Measurements from ENCODE around the gene VWA7.

Gene VWA7

GRCh38 chr6:31722173-31722572 is 55.0 kb downstream of the VWA7 start:
- H3K27ac ChIP-seq (ENCODE audit: low read depth, low read length), result no peak overlapping the region
- peaks cover 1% of the 10 kb centered on the region for H3K36me3 ChIP-seq (ENCODE audit: control insufficient read depth, insufficient read depth, low read length)
- H3K23ac ChIP-seq (ENCODE audit: low read length), result no peak overlapping the region
- no peak overlapping the region for H3K9ac ChIP-seq (ENCODE audit: low read length)
- no peak overlapping the region for H3K4me2 ChIP-seq (ENCODE audit: low read length)
- no peak overlapping the region for H2BK5ac ChIP-seq (ENCODE audit: low read length)
- no peak overlapping the region for H2BK15ac ChIP-seq (replicated peaks; ENCODE audit: low read depth)
- no peak for DNase-seq
- WGBS (ENCODE audit: extremely low coverage, insufficient coverage, low lambda C conversion rate), result no CpG with 5 or more reads among the region's 3 CpGs
- no peaks in the 10 kb centered on the region for H3K27me3 ChIP-seq (ENCODE audit: insufficient read depth, low read length, poor library complexity)
- H4K8ac ChIP-seq (ENCODE audit: low read depth, low read length), result no peak overlapping the region
- no peak overlapping the region for H3K56ac ChIP-seq (ENCODE audit: low read length)
- no peak overlapping the region for H3K4ac ChIP-seq (ENCODE audit: low read depth, low read length)
- H3K4me3 ChIP-seq (ENCODE audit: low read length), result no peak overlapping the region
- no peaks in the 10 kb centered on the region for H3K79me1 ChIP-seq (ENCODE audit: low read length)
- no peak overlapping the region for H2AK5ac ChIP-seq (ENCODE audit: low read length)
- H4K5ac ChIP-seq (ENCODE audit: low read length), result no peak overlapping the region
- H2BK120ac ChIP-seq (ENCODE audit: low read depth, low read length), result no peak overlapping the region
- H3K4me1 ChIP-seq (ENCODE audit: control insufficient read depth, low read depth, low read length), result peaks cover 5% of the 10 kb centered on the region
- no peaks in the 10 kb centered on the region for H3K79me2 ChIP-seq (ENCODE audit: control insufficient read depth, insufficient read depth, low read length)
- no peak overlapping the region for H3K18ac ChIP-seq (ENCODE audit: low read length)

- DNase-seq, result no peak
- Histone ChIP-seq H3K4me3 (ENCODE audit: low read length) (no peak within 1 kb of the TSS), H3K36me3 (ENCODE audit: control insufficient read depth, insufficient read depth, low read length) (peaks cover 1% of the 10 kb centered on the region), H2BK15ac (replicated peaks; ENCODE audit: low read depth) (no peak within 1 kb of the TSS), H3K4me2 (ENCODE audit: low read length) (no peak within 1 kb of the TSS), H2BK5ac (ENCODE audit: low read length) (no peak within 1 kb of the TSS), H2BK120ac (ENCODE audit: low read depth, low read length) (no peak within 1 kb of the TSS), H3K4ac (ENCODE audit: low read depth, low read length) (no peak within 1 kb of the TSS), H3K56ac (ENCODE audit: low read length) (no peak within 1 kb of the TSS), H3K79me1 (ENCODE audit: low read length) (no peaks in the 10 kb centered on the region), H2AK5ac (ENCODE audit: low read length) (no peak within 1 kb of the TSS), H3K18ac (ENCODE audit: low read length) (no peak within 1 kb of the TSS), H3K23ac (ENCODE audit: low read length) (no peak within 1 kb of the TSS), H3K9ac (ENCODE audit: low read length) (no peak within 1 kb of the TSS), H4K5ac (ENCODE audit: low read length) (no peak within 1 kb of the TSS), H4K8ac (ENCODE audit: low read depth, low read length) (no peak within 1 kb of the TSS), H3K27ac (ENCODE audit: low read depth, low read length) (no peak within 1 kb of the TSS), H3K79me2 (ENCODE audit: control insufficient read depth, insufficient read depth, low read length) (no peaks in the 10 kb centered on the region), H3K27me3 (ENCODE audit: insufficient read depth, low read length, poor library complexity) (no peaks in the 10 kb centered on the region), H3K4me1 (ENCODE audit: control insufficient read depth, low read depth, low read length) (peaks cover 5% of the 10 kb centered on the region)
- no CpG with 5 or more reads among the region's 4 CpGs for WGBS (ENCODE audit: extremely low coverage, insufficient coverage, low lambda C conversion rate)
Observed at GRCh38 chr6:31721351-31722020, 55.6 kb downstream of the VWA7 start, which contains the start of gene LY6G6C. Gene LY6G6C (minus strand): TSS chr6:31721746. CDS start chr6:31721679, 67 bp downstream.

- no peak overlapping the region for H3K4me3 ChIP-seq (ENCODE audit: low read length)
- peaks cover 5% of the 10 kb centered on the region for H3K4me1 ChIP-seq (ENCODE audit: control insufficient read depth, low read depth, low read length)
- no peak overlapping the region for H4K8ac ChIP-seq (ENCODE audit: low read depth, low read length)
- no peaks in the 10 kb centered on the region for H3K79me2 ChIP-seq (ENCODE audit: control insufficient read depth, insufficient read depth, low read length)
- H3K27ac ChIP-seq (ENCODE audit: low read depth, low read length), result no peak overlapping the region
- H2AK5ac ChIP-seq (ENCODE audit: low read length), result no peak overlapping the region
- H3K9ac ChIP-seq (ENCODE audit: low read length), result no peak overlapping the region
- H3K4ac ChIP-seq (ENCODE audit: low read depth, low read length), result no peak overlapping the region
- H2BK15ac ChIP-seq (replicated peaks; ENCODE audit: low read depth), result no peak overlapping the region
- no CpG with 5 or more reads among the region's 5 CpGs for WGBS (ENCODE audit: extremely low coverage, insufficient coverage, low lambda C conversion rate)
- no peak overlapping the region for H3K23ac ChIP-seq (ENCODE audit: low read length)
- H3K4me2 ChIP-seq (ENCODE audit: low read length), result no peak overlapping the region
- no peak overlapping the region for H3K56ac ChIP-seq (ENCODE audit: low read length)
- H3K36me3 ChIP-seq (ENCODE audit: control insufficient read depth, insufficient read depth, low read length), result no peaks in the 10 kb centered on the region
- no peaks in the 10 kb centered on the region for H3K79me1 ChIP-seq (ENCODE audit: low read length)
- H3K27me3 ChIP-seq (ENCODE audit: insufficient read depth, low read length, poor library complexity), result no peaks in the 10 kb centered on the region
- H2BK5ac ChIP-seq (ENCODE audit: low read length), result no peak overlapping the region
- DNase-seq, result no peak
- no peak overlapping the region for H3K18ac ChIP-seq (ENCODE audit: low read length)
- no peak overlapping the region for H4K5ac ChIP-seq (ENCODE audit: low read length)
- H2BK120ac ChIP-seq (ENCODE audit: low read depth, low read length), result no peak overlapping the region
Observed at GRCh38 chr6:31720196-31720770, 56.8 kb downstream of the VWA7 start.

GRCh38 chr6:31719001-31719400 is 58.1 kb downstream of the VWA7 start:
- H3K79me2 ChIP-seq (ENCODE audit: control insufficient read depth, insufficient read depth, low read length), result no peaks in the 10 kb centered on the region
- no peak for DNase-seq
- no peak overlapping the region for H3K23ac ChIP-seq (ENCODE audit: low read length)
- H2BK120ac ChIP-seq (ENCODE audit: low read depth, low read length), result no peak overlapping the region
- no peak overlapping the region for H2AK5ac ChIP-seq (ENCODE audit: low read length)
- H4K5ac ChIP-seq (ENCODE audit: low read length), result no peak overlapping the region
- no peak overlapping the region for H3K4me2 ChIP-seq (ENCODE audit: low read length)
- H3K79me1 ChIP-seq (ENCODE audit: low read length), result no peaks in the 10 kb centered on the region
- no peak overlapping the region for H3K4ac ChIP-seq (ENCODE audit: low read depth, low read length)
- WGBS (ENCODE audit: extremely low coverage, insufficient coverage, low lambda C conversion rate), result no CpG with 5 or more reads among the region's 6 CpGs
- H3K18ac ChIP-seq (ENCODE audit: low read length), result no peak overlapping the region
- H3K27ac ChIP-seq (ENCODE audit: low read depth, low read length), result no peak overlapping the region
- H3K56ac ChIP-seq (ENCODE audit: low read length), result peak overlapping the region; percentile 43
- no peaks in the 10 kb centered on the region for H3K36me3 ChIP-seq (ENCODE audit: control insufficient read depth, insufficient read depth, low read length)
- peaks cover 12% of the 10 kb centered on the region for H3K4me1 ChIP-seq (ENCODE audit: control insufficient read depth, low read depth, low read length)
- H3K27me3 ChIP-seq (ENCODE audit: insufficient read depth, low read length, poor library complexity), result no peaks in the 10 kb centered on the region
- H4K8ac ChIP-seq (ENCODE audit: low read depth, low read length), result no peak overlapping the region
- H2BK5ac ChIP-seq (ENCODE audit: low read length), result no peak overlapping the region
- H3K9ac ChIP-seq (ENCODE audit: low read length), result no peak overlapping the region
- no peak overlapping the region for H3K4me3 ChIP-seq (ENCODE audit: low read length)
- H2BK15ac ChIP-seq (replicated peaks; ENCODE audit: low read depth), result no peak overlapping the region

GRCh38 chr6:31718265-31718664 is 58.9 kb downstream of the VWA7 start:
- DNase-seq, result peak; percentile 76
- Histone ChIP-seq H3K4ac (ENCODE audit: low read depth, low read length) (no peak overlapping the region), H4K5ac (ENCODE audit: low read length) (no peak overlapping the region), H2BK15ac (replicated peaks; ENCODE audit: low read depth) (no peak overlapping the region), H2BK5ac (ENCODE audit: low read length) (no peak overlapping the region), H3K36me3 (ENCODE audit: control insufficient read depth, insufficient read depth, low read length) (no peaks in the 10 kb centered on the region), H3K56ac (ENCODE audit: low read length) (no peak overlapping the region), H3K27ac (ENCODE audit: low read depth, low read length) (no peak overlapping the region), H3K18ac (ENCODE audit: low read length) (no peak overlapping the region), H3K9ac (ENCODE audit: low read length) (no peak overlapping the region), H2AK5ac (ENCODE audit: low read length) (no peak overlapping the region), H3K79me1 (ENCODE audit: low read length) (no peaks in the 10 kb centered on the region), H3K4me1 (ENCODE audit: control insufficient read depth, low read depth, low read length) (peaks cover 17% of the 10 kb centered on the region), H3K23ac (ENCODE audit: low read length) (no peak overlapping the region), H4K8ac (ENCODE audit: low read depth, low read length) (no peak overlapping the region), H3K4me2 (ENCODE audit: low read length) (no peak overlapping the region), H2BK120ac (ENCODE audit: low read depth, low read length) (no peak overlapping the region), H3K27me3 (ENCODE audit: insufficient read depth, low read length, poor library complexity) (no peaks in the 10 kb centered on the region), H3K79me2 (ENCODE audit: control insufficient read depth, insufficient read depth, low read length) (no peaks in the 10 kb centered on the region), H3K4me3 (ENCODE audit: low read length) (no peak overlapping the region)
- WGBS (ENCODE audit: extremely low coverage, insufficient coverage, low lambda C conversion rate), result no CpG with 5 or more reads among the region's 1 CpG
